Dermis blood vessel endothelial cell (primary cell): Measurements from ENCODE around the gene INHBC. TPM values are rescaled to one million over a fixed set of nuclear protein-coding genes. Genes with fewer than 3 reads are reported as not detected.
"Not testable (repeated sequence)": the region's sequence is repeated elsewhere in the genome, so short reads cannot be mapped to it uniquely, and the experiment has no call there.

Experiments used
- DNase-seq: peaks from one replicate; pipeline ENCODE4 v3.0.0; 2010
- total RNA-seq: library from RNA; depleted of rRNA; stranded (reverse); fragments of >200 nt; gene quantifications from 2 replicates; pipeline ENCODE4 v1.2.3, GENCODE V29; 2014

INHBC gene
- total RNA-seq, 1 donor from 2014 or later = not detected

DNA sequence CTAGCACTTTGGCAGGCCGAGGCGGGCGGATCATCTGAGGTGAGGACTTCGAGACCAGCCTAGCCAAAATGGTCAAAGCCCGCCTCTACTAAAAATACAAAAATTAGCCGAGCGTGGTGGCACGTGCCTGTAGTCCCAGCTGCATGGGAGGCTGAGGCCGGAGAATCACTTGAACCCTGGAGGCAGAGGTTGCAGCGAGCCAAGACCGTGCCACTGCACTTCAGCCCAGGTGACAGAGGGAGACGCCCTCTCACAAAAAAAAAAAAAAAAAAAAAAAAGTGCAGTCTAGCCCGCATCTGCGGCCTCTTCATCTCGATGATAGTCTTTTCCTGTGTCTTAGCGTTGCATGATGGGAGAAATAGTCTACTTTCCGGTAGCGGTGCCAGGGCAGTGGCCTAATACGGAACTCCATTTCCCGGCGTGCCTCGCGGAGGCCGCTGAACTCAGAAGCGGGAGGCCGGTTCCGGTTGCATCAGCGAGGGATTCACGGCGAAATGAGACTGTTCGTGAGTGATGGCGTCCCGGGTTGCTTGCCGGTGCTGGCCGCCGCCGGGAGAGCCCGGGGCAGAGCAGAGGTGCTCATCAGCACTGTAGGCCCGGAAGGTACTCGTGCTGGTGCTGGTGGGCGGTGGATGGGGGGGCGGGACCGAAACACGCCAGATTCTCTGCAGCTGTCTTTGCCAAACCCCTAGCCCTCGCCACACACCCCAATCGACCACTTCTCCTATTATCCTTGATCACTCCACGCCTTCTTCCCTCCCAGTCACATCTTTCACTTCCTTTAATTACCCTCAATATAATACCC is 53.2 kb downstream of the INHBC start, which contains the start of gene MARS1:
MARS1 (plus strand) TSS at position 472 of the 805 bp plus-strand sequence; CDS start at position 495, 23 bp downstream.
- DNase-seq = peak; percentile 96

GRCh38 chr12:57488402-57489156 is 54.0 kb downstream of the INHBC start:
- peak; percentile 23 for DNase-seq

GRCh38 chr12:57489157-57489641 is 54.6 kb downstream of the INHBC start:
- DNase-seq = no peak

DNA sequence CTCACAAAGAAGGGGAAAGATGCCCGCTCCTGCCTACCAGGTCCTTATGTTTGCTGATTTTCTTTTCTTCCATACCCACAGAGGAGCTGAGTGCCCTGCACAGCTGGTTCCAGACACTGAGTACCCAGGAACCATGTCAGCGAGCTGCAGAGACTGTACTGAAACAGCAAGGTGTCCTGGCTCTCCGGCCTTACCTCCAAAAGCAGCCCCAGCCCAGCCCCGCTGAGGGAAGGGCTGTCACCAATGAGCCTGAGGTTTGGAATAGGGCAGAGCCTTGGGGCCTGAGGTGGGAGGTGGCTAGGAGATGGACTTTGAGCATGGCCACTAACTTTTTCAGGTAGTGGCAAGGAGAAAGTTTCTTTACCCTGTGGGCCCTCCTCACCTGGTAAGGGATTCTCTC is 55.5 kb downstream of the INHBC start:
- DNase-seq = no peak

- no peak for DNase-seq
These were observed 57.1 kb downstream of the INHBC start for GRCh38 chr12:57491393-57492280.

- not testable (repeated sequence) for DNase-seq
These were observed 60.6 kb downstream of the INHBC start for GRCh38 chr12:57495051-57495701.

DNA sequence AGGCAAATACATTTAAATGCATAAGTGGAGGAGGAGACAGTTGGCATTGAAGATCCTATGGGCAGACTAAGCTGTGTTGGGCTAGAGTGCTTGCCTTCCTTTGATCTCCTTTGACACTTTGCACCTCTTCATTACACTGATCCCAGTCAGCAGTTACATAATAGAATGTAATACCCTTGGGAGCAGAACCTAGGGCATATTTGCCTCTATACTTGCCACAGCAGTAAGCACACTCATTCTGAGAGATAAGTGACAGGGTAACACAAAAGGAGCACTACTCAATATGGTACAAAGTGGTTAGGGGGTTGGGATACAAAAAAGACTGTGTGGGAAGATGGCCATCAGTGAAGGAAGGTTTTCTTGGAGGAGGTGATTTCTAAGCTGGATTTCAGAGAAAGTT is 62.2 kb downstream of the INHBC start:
- DNase-seq = no peak

GRCh38 chr12:57497223-57498131 is 62.9 kb downstream of the INHBC start:
- DNase-seq = no peak

DNA sequence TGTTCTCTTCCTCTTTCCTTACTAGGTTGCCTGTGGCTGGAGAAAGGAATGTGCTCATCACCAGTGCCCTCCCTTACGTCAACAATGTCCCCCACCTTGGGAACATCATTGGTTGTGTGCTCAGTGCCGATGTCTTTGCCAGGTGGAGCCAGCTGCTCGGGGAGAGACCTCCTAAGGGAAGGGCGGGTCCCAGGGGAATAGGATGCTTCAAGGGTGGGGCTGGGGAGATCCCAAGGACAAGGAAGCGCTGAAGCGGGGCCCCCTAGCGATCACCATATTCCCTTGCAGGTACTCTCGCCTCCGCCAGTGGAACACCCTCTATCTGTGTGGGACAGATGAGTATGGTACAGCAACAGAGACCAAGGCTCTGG is 63.5 kb downstream of the INHBC start:
- DNase-seq = no peak

- no peak for DNase-seq
These were observed 64.0 kb downstream of the INHBC start for GRCh38 chr12:57498571-57498970.

- DNase-seq = no peak
These were observed 65.6 kb downstream of the INHBC start for GRCh38 chr12:57500213-57500612.

Other genes starting within 250 kb of the INHBC start
- 0.51 TPM in 1 of 2 replicates, not detected in the other for gene NXPH4, start 218.0 kb upstream of the INHBC start, total RNA-seq
- 140 and 291 TPM in 2 replicates for gene SHMT2, start 205.1 kb upstream of the INHBC start, total RNA-seq
- 0.65 TPM in 1 of 2 replicates, not detected in the other for gene STAC3, start 183.6 kb upstream of the INHBC start, total RNA-seq
- 8.8 and 9.8 TPM in 2 replicates for gene R3HDM2, start 3.7 kb upstream of the INHBC start, total RNA-seq
- gene INHBE, start 20.5 kb downstream of the INHBC start, total RNA-seq = not detected in 2 replicates
- gene GLI1, start 25.0 kb downstream of the INHBC start, total RNA-seq = 0.17 and 0.47 TPM in 2 replicates
- gene ARHGAP9, start 45.1 kb downstream of the INHBC start, total RNA-seq = not detected in 2 replicates
- 71.6 and 81.2 TPM in 2 replicates for gene MARS1, start 53.3 kb downstream of the INHBC start, total RNA-seq
- 7.5 and 11.4 TPM in 2 replicates for gene DDIT3, start 85.7 kb downstream of the INHBC start, total RNA-seq
- gene MBD6, start 88.0 kb downstream of the INHBC start, total RNA-seq = 12.8 and 17.0 TPM in 2 replicates
- gene DCTN2, start 112.4 kb downstream of the INHBC start, total RNA-seq = 109 and 113 TPM in 2 replicates
- 0.09 and 0.17 TPM in 2 replicates for gene KIF5A, start 115.3 kb downstream of the INHBC start, total RNA-seq
- 10.2 and 15.4 TPM in 2 replicates for gene PIP4K2C, start 156.4 kb downstream of the INHBC start, total RNA-seq
- 1.9 and 2.4 TPM in 2 replicates for gene DTX3, start 170.0 kb downstream of the INHBC start, total RNA-seq
- 0.68 and 0.74 TPM in 2 replicates for gene ARHGEF25, start 176.7 kb downstream of the INHBC start, total RNA-seq
- gene B4GALNT1, start 198.4 kb downstream of the INHBC start, total RNA-seq = 0.14 TPM in 1 of 2 replicates, not detected in the other